A673 (cell line): ENCODE results near the gene PEPD.

Experiments used
- CTCF ChIP-seq: fragments of 300-800, 200-600 bp; sonication (generic); conservative IDR thresholded peaks from 2 replicates; pipeline ENCODE4 v1.5.1; 2017; ENCODE audit warnings: low read depth, mild to moderate bottlenecking, antibody characterized with exemption, low read length, moderate library complexity, mixed read lengths
- EZH2 ChIP-seq: fragments of 200-600 bp; sonication (generic); IDR thresholded peaks from 2 replicates; pipeline ENCODE4 v1.6.1; 2017; ENCODE audit warnings: borderline replicate concordance, low read depth, mild to moderate bottlenecking, mixed read lengths, antibody characterized with exemption, low read length; ENCODE audit not compliant: poor library complexity, severe bottlenecking

GRCh38 chr19:33429891-33430673 lies 91.5 kb downstream of the PEPD start:
- TF ChIP-seq CTCF (no peak), EZH2 (no peak)
